Fibroblast of skin of right biceps (primary cell): ENCODE measurements around the gene TSPAN17.

ENCODE experiments used
- DNase-seq: peaks from one replicate; pipeline ENCODE4 v3.0.0-alpha.2; 2013

TSPAN17 gene

DNA sequence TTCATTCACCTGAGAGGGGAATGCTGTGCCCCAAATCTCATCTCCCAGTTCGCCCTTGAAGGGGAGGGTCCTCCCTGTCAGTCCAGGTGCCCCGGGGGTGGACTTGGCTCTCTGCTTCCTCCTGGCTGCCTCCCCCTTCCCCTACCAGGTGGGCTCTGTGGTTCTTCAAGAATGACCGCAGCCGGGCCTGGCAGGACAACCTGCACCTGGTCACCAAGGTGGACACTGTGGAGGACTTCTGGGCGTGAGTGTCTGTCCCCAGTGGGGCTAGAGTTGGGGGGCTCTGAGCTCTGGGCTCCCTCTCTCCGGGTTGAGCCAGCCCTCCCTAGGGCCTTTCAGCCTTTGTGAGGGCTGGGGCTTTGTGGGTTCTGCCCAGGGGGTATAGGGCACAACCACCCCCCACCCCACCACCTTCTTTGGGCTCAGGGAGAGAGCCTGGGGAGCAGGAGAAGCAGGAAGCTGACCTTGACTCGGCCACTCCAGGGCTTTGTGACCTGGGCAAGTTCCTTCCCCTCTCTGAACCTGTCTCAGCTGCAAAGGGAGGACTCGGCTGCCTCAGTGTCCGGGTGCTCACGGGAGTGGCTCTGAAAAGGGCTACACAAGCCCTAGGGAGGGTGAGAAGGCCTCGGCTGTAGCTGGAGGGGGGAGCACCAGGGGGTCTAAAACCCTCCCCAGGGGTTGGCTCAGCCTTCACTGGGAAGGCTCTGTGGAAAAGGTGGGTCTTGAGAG is 3.6 kb upstream of the TSPAN17 start:
- DNase-seq = no peak

DNA sequence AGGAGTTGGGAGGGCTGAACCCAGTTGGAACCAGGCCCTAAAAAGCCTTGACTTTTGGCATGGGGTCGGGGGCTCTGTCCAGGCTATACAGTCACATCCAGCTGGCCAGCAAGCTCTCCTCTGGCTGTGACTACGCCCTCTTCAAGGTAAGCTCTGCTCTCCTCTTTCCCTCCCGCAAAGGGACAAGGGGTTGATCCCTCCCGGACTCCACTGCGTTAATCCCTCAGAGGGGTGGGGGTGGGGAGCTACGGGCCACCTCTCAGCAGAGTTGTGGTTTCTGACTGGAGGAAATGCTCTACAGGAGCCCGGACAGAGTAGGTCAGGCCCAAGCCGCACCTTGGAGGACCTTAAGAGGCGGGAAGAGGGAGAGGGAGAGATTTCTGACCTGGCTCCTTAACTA is 3.0 kb upstream of the TSPAN17 start:
- DNase-seq = no peak

- DNase-seq = no peak
Measured at GRCh38 chr5:176644878-176645670, 2.2 kb upstream of the TSPAN17 start.

DNA sequence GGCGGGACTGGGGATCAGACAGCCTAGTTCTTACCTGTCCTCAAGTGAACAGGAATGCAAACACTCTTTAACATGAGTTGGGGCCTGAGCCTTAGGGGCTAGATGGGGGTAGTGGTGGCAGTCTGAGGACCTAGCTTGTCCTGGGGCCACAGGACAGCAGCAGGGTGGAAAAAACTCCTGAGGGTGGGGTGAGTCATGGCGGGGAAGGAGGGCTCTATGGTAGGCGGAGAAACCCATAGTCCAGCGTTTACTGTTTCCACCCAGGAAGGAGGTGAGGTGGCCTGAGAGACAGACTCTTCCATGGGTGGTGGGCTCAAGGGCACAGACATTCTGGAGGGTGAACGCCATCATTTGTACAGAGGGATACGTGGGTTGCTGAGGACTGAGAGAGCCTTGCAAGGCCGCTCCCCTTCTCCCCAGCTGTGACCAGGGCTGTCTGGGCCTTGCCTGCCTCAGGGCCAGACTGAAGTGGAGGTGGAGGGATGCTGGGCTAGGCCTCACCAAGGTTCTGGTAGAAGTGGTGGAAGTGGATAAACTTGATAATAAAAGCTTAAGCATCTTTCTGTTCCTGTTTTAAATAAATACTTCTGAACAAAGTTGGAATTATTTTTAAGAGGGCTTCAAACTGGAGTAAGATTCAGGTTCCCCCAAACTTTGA is 1.1 kb upstream of the TSPAN17 start:
- DNase-seq = no peak

DNA sequence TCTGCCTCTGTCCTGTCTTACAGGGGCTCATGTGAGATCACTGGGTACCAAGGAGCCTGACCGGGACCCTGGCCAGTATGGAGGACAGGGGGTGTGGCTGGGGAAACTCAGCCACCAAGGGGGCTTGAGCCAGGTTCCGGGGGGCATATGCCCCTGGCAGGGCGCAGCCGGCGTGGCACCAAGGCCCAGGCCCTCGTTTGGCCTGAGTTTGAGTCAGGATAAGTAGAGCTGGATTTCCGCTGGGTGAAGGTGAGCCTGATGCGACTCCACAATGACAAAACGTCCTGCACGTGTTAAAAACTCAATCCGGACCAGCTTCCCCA is 616 bp upstream of the TSPAN17 start:
- no peak for DNase-seq

DNA sequence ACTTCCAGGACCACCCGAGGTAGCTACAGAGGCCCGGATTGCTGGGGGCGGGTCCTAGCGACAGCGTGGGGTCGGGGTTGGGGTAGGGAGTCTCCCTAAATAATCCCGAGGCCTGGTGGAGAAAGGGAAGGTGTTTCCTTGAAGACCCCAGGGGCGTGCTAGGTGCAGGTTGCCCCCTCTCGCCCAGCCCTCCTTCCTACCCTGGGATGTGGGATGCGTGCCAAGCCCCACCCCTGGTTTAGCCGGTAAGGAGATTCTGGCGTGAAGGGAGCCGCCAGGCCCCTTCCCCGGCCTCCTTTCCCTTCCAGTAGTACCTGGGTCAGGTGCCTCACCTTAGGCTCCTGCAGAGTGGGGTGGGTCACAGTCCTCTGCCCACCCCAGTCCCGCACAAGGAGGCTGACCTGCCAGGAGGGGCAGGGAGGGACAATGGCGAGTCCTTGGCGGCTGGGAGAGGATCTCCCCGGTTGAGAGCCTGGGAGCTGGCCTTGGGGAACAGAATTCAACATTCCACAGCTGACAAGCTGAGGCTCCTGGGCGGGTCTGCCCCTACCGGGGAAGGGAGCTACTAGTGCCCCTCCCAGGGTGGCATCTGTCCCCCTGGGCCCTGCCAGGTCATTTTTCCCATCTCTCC is 674 bp downstream of the TSPAN17 start:
- peak; percentile 36 for DNase-seq

DNA sequence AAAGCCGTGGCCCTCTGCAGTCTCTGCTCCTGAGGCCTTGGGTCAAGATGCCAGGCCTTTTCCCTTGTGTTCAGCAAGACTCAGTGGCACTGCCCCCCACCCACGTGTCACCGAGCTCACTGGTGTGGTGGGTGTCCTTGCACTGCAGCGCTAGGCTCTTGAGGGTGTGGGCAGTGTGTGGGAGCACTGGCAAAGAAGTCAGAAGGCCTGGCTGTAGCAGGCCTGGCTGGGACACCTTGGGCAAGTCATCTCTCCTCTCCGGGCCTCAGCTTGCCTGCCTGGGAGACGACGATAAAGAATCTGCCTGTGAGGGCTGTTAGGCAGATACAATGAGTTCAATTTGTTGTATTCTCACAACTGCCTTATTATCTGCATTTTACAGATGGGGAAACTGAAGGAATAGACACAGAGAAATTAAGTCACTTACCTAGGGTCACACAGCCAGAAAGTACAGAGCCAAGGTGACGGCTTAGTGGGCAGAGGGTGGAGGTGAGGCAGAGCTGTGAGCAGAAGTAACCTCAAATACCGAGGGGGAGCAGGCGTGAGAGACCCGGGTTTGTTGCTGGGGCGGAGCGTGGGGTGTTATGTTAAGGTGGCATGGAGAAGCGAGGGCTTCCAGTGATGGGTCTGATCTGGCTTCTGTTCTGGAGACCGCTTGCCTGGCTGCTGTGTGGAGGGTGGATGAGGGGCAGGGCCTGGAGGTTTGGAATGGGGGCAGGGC is 1.4 kb downstream of the TSPAN17 start:
- DNase-seq = no peak

- DNase-seq = no peak
Measured at GRCh38 chr5:176650354-176650884, 3.1 kb downstream of the TSPAN17 start.

DNA sequence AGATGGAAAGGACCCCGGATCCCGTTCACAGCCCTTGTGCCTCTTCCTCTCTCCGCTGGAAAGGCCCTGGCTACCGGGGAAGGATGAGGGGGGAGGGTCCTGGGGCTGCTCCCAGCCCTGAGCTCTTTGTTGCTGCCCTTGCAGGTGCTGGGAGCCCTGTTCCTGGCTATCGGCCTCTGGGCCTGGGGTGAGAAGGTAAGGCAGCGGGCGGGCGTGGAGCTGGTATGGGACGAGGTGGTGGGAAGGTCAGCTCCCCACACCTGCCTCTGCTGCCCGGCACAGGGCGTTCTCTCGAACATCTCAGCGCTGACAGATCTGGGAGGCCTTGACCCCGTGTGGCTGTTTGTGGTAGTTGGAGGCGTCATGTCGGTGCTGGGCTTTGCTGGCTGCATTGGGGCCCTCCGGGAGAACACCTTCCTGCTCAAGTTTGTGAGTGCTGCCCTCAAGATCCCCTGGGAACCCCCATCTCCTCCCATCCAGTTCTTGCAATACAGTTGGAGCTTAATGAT is 4.2 kb downstream of the TSPAN17 start:
- no peak for DNase-seq

GRCh38 chr5:176652136-176652535 is 4.9 kb downstream of the TSPAN17 start:
- DNase-seq = no peak

- no peak for DNase-seq
Measured at GRCh38 chr5:176653401-176654385, 6.4 kb downstream of the TSPAN17 start.

GRCh38 chr5:176654856-176655255 is 7.6 kb downstream of the TSPAN17 start:
- no peak for DNase-seq

DNA sequence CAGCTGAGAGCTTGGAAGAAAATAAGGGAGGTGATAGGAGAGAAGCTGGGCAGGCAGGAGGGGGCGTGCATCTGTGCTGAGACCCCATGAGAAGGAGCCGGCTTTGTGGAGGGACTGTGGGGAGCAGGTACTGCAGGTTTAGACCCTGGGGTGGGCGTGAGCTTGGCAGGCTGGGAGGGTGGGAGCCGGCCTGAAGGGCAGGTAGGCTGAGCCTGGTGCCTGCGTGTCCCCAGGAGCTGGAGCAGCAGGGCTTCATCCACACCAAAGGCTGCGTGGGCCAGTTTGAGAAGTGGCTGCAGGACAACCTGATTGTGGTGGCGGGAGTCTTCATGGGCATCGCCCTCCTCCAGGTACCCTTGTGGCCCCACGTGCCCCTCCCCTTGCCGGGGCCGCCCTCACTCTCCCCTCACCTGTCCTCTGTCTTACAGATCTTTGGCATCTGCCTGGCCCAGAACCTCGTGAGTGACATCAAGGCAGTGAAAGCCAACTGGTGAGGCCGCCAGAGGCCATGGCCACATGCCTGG is 9.2 kb downstream of the TSPAN17 start:
- DNase-seq = no peak

- peak; percentile 63 for DNase-seq
Measured at GRCh38 chr5:176658007-176658599, 10.8 kb downstream of the TSPAN17 start.

DNA sequence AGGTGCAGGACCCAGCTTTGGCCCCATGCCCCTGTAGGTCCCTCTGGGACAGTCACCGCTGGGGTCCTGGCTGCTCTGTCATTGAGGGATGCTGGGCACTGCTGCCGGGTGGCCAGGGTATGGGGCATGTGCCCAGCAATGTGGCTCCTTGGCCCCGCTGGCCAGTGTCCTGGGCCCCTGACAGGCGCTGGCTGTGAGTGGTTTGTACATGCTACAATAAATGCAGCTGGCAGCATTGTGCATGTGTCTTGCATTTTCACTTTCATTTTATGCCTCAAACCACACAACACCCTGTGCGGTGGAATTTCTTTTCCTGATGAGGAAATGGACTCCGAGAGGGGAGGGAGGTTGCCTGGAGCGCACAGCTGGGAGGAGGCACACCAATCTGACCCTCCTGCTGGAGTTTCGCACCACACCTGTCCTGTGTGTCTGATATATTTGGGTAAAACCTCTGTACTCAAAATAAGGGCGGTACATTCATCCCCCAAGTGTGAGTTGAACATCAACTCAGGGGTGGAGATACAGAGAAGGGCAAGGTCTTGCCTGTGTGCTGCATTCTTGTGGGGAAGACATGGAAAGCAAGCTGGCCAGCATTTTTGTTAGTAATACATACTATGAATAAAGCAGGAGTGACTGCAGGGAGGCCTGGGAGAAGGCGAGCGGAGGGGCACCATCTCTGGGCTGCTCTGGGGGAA is 11.7 kb downstream of the TSPAN17 start:
- DNase-seq = no peak

GRCh38 chr5:176659512-176659839 is 12.2 kb downstream of the TSPAN17 start:
- no peak for DNase-seq

- DNase-seq = no peak
Measured at GRCh38 chr5:176659860-176660461, 12.7 kb downstream of the TSPAN17 start.

DNA sequence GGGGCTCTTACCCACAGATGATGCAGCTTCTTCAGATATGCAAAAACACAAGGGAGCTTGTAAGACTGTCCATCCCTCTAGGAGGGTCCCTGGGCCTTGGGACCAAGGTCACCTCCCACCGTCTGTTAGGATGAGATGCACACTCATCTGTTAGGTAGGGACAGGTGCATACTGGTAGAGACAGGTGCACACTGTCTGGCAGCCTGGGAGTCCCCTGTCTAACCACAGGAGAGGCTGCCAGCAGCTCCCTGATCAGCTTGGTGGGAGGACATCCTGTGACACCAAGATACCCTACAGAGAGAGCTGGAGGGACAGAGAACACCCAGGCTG is 13.2 kb downstream of the TSPAN17 start:
- DNase-seq = no peak

DNA sequence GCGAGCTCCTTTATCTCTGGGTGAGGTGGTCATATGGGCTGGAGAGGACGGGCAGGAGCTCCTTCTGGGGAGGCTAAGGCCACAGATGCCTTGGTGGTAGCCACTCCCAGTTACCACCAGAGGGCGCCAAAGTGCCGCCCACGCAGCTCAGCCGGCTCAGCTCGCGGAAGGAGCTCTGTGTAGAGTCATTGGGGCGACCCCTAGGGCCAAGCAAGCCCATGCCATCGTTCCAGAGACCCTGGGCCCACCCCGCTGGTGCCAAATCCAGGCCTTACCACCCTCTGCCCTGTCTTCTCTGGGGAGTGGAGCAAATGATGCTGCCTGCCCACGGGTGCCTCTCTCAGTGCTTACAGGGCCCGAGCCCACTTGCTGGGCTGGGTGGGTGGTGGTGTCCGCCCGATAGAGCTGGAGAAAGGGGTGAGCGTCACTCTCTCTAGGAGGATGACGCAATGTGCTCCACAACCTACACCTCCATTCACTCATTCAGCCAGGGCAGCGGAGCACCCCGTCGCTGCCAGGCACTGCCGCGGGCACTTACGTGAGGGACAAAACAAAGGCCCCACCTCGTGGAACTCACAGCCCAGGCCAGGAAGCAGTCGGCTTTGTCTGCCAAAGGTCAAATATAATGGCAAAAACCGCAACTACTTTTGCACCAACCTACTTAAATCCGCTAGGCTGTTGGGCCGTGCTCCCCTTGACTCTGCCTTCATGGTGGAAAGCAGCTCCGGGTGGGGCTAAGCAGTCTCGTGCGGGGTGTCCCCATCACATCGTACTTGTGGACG is 13.8 kb downstream of the TSPAN17 start:
- DNase-seq = peak; percentile 63
